GM12878 (cell line): ENCODE results near the gene TRAPPC3.

Source experiments
- CHD1 ChIP-seq: IDR thresholded peaks from 2 replicates; pipeline ENCODE4 v1.6.1; 2012; ENCODE audit warnings: low read depth, low read length, improper control_type of control experiment
- TF ChIP-seq, protein P1 (sequence below), 3 experiments: IDR thresholded peaks in 2 of 3; conservative IDR thresholded peaks in 1 of 3; 2 replicates each; pipeline ENCODE4 v1.5.1; 2011; ENCODE audit warnings: low read depth in 3 of 3, low read length in 3 of 3, mild to moderate bottlenecking in 3 of 3, control low read depth in 2 of 3, moderate library complexity in 2 of 3, inconsistent platforms in 1 of 3, mixed read lengths in 1 of 3; ENCODE audit not compliant: control insufficient read depth in 2 of 3, insufficient read depth in 1 of 3; ENCODE audit errors: extremely low read depth in 1 of 3

DNA sequence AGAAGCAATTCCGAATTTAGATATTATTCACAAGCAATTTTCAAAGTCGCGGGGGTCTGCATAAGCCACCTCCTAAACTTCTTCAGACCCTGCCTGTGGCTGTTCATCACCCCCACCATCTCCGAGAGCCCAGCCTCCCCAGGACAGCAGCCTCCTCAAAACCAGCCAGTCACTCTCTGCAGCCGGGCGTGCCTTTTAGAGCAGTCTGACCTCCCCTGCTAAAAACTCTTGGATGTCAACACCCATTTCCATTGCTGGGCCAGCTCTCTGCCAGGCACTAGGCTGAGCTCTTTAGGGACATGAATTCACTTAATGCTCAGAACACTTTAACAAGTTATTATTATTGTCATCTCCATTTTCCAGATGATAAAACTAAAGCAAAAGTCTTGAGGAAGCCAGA lies 48.9 kb downstream of the TRAPPC3 start:
- TF ChIP-seq, protein P1, sequence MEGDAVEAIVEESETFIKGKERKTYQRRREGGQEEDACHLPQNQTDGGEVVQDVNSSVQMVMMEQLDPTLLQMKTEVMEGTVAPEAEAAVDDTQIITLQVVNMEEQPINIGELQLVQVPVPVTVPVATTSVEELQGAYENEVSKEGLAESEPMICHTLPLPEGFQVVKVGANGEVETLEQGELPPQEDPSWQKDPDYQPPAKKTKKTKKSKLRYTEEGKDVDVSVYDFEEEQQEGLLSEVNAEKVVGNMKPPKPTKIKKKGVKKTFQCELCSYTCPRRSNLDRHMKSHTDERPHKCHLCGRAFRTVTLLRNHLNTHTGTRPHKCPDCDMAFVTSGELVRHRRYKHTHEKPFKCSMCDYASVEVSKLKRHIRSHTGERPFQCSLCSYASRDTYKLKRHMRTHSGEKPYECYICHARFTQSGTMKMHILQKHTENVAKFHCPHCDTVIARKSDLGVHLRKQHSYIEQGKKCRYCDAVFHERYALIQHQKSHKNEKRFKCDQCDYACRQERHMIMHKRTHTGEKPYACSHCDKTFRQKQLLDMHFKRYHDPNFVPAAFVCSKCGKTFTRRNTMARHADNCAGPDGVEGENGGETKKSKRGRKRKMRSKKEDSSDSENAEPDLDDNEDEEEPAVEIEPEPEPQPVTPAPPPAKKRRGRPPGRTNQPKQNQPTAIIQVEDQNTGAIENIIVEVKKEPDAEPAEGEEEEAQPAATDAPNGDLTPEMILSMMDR (IDR thresholded peaks at IDR 0.05 in 2 of 3, conservative IDR thresholded peaks at IDR 0.05 in 1 of 3; ENCODE audit: control insufficient read depth in 2 of 3, extremely low read depth in 1 of 3, insufficient read depth in 1 of 3, low read depth in 3 of 3, low read length in 3 of 3): no peak
- no peak for TF ChIP-seq CHD1
